HCT116 (cell line): ENCODE results near the gene DDTL. TPM values are rescaled to one million over a fixed set of nuclear protein-coding genes. Genes with fewer than 3 reads are reported as not detected.

ENCODE experiments used
- ATAC-seq: fragments of 200-7000 bp; cut with Tn5 transposase; 2 replicates; pipeline ENCODE4 v1.9.1; 2020; ENCODE audit warnings: mild to moderate bottlenecking, moderate library complexity
- BruUV-seq: library from RNA; stranded (reverse); fragments of 400-500 nt; replicated peaks from 2 replicates; lab custom pipeline; 2021; lab: Mats Ljungman, UMichigan
- CTCF ChIA-PET: fragments of 300-600 bp; sonication (Branson Sonifier 250); formaldehyde crosslinking; loops from one replicate; lab custom pipeline; 2021; ENCODE audit warnings: antibody characterized with exemption; lab: Charles Lee
- POLR2A ChIA-PET: fragments of 300-600, 350-600 bp; sonication (Branson Sonifier 250); formaldehyde crosslinking; loops from one replicate; lab custom pipeline; 2021; ENCODE audit warnings: antibody characterized with exemption; lab: Charles Lee
- RAD21 ChIA-PET, 2 experiments: fragments of 300-600 bp; sonication (Branson Sonifier 250); formaldehyde crosslinking; loops; one replicate each; lab custom pipeline; 2023; ENCODE audit warnings: low total read pairs in 2 of 2; ENCODE audit not compliant: uncharacterized antibody in 2 of 2, unreplicated experiment in 2 of 2, low non-redundant PET in 1 of 2; lab: Charles Lee
- DNase-seq: peaks from one replicate; pipeline ENCODE4 v3.0.0-alpha.2; 2010; ENCODE audit warnings: low read depth, low spot score
- H2AFZ ChIP-seq: fragments of 200-600 bp; shearing (Covaris generic), sonication (generic); 2 replicates; pipeline ENCODE4 v1.6.1; 2017; ENCODE audit warnings: low read depth, mixed run types, mixed read lengths, antibody characterized with exemption, low read length; ENCODE audit not compliant: poor library complexity, severe bottlenecking
- H3K27ac ChIP-seq: 2 replicates; pipeline ENCODE4 v1.5.1; 2012; ENCODE audit warnings: low read depth, low read length
- H3K27me3 ChIP-seq: fragments of 200-600 bp; sonication (generic); 2 replicates; pipeline ENCODE4 v1.6.1; 2016; ENCODE audit warnings: mixed run types, low read length, mixed read lengths; ENCODE audit not compliant: insufficient read depth
- H3K36me3 ChIP-seq, 2 experiments: fragments of 200-500 bp in 1 of 2; fragments of 200-600 bp in 1 of 2; sonication (Bioruptor generic) in 1 of 2; sonication (generic) in 1 of 2; 2 replicates each; pipeline versions ENCODE4 v1.5.1 to v1.6.1; 2014 to 2016; ENCODE audit warnings: low read length in 2 of 2, inconsistent platforms in 1 of 2, mixed read lengths in 1 of 2, mixed run types in 1 of 2; ENCODE audit not compliant: insufficient read depth in 2 of 2, control insufficient read depth in 1 of 2
- H3K4me1 ChIP-seq, 2 experiments: fragments of 200-600 bp in 1 of 2; sonication (generic) in 1 of 2; 2 replicates each; pipeline versions ENCODE4 v1.5.1 to v1.6.1; 2012 to 2017; ENCODE audit warnings: low read length in 2 of 2, inconsistent platforms in 1 of 2, mild to moderate bottlenecking in 1 of 2, mixed read lengths in 1 of 2, mixed run types in 1 of 2, moderate library complexity in 1 of 2; ENCODE audit not compliant: insufficient read depth in 2 of 2, control insufficient read depth in 1 of 2
- H3K4me2 ChIP-seq: fragments of 200-600 bp; sonication (generic); 2 replicates; pipeline ENCODE4 v1.6.1; 2017; ENCODE audit warnings: mixed run types, low read length, mixed read lengths
- H3K4me3 ChIP-seq, 2 experiments: fragments of 200-600 bp in 1 of 2; sonication (generic) in 1 of 2; replicated peaks in 1 of 2; 2 replicates each; pipeline ENCODE4 v1.5.1; 2011 to 2016; ENCODE audit warnings: low read length in 2 of 2, control low read depth in 1 of 2, low read depth in 1 of 2, mild to moderate bottlenecking in 1 of 2, mixed read lengths in 1 of 2, mixed run types in 1 of 2
- H3K79me2 ChIP-seq: fragments of 200-600 bp; sonication (generic); 2 replicates; pipeline ENCODE4 v1.6.1; 2017; ENCODE audit warnings: mild to moderate bottlenecking, mixed run types, low read length, moderate library complexity, mixed read lengths; ENCODE audit not compliant: insufficient read depth
- H3K9ac ChIP-seq: fragments of 200-600 bp; sonication (generic); 2 replicates; pipeline ENCODE4 v1.6.1; 2016; ENCODE audit warnings: low read length, mixed read lengths
- H3K9me2 ChIP-seq: fragments of 200-600 bp; sonication (generic), shearing (Covaris generic); 2 replicates; pipeline ENCODE4 v1.6.1; 2017; ENCODE audit warnings: mixed run types, mild to moderate bottlenecking, moderate library complexity; ENCODE audit not compliant: insufficient read depth
- H3K9me3 ChIP-seq, 2 experiments: fragments of 200-500 bp in 1 of 2; fragments of 200-600 bp in 1 of 2; sonication (Bioruptor generic) in 1 of 2; sonication (generic) in 1 of 2; 2 replicates each; pipeline ENCODE4 v1.6.1; 2014 to 2017; ENCODE audit warnings: low read length in 2 of 2, mixed read lengths in 2 of 2, inconsistent platforms in 1 of 2, low read depth in 1 of 2, mild to moderate bottlenecking in 1 of 2, mixed run types in 1 of 2, moderate library complexity in 1 of 2; ENCODE audit not compliant: control insufficient read depth in 1 of 2, insufficient read depth in 1 of 2
- H4K20me1 ChIP-seq: fragments of 200-600 bp; sonication (generic), shearing (Covaris generic); 2 replicates; pipeline ENCODE4 v1.6.1; 2017; ENCODE audit warnings: mixed run types, mild to moderate bottlenecking, moderate library complexity; ENCODE audit not compliant: insufficient read depth
- ATF3 ChIP-seq: IDR thresholded peaks from 2 replicates; pipeline ENCODE4 v1.6.1; 2012
- CBX3 ChIP-seq: IDR thresholded peaks from 2 replicates; pipeline ENCODE4 v1.6.1; 2012; ENCODE audit warnings: low read depth
- CEBPB ChIP-seq: IDR thresholded peaks from 2 replicates; pipeline ENCODE4 v1.6.1; 2012; ENCODE audit warnings: low read depth
- EGR1 ChIP-seq: IDR thresholded peaks from 2 replicates; pipeline ENCODE4 v1.6.1; 2012; ENCODE audit warnings: low read depth
- EZH2 ChIP-seq: fragments of 200-600 bp; sonication (generic); IDR thresholded peaks from 2 replicates; pipeline ENCODE4 v1.6.1; 2017; ENCODE audit warnings: antibody characterized with exemption, mixed run types
- JUND ChIP-seq: IDR thresholded peaks from 2 replicates; pipeline ENCODE4 v1.6.1; 2012
- MAX ChIP-seq: IDR thresholded peaks from 2 replicates; pipeline ENCODE4 v1.6.1; 2012
- POLR2A ChIP-seq: IDR thresholded peaks from 2 replicates; pipeline ENCODE4 v1.7.0; 2011; ENCODE audit warnings: borderline replicate concordance; ENCODE audit not compliant: insufficient read depth, insufficient read length; ENCODE audit errors: extremely low read depth
- POLR2AphosphoS5 ChIP-seq: IDR thresholded peaks from 2 replicates; pipeline ENCODE4 v1.6.1; 2011; ENCODE audit warnings: mild to moderate bottlenecking, low read depth, low read length, moderate library complexity
- RAD21 ChIP-seq: IDR thresholded peaks from 2 replicates; pipeline ENCODE4 v1.6.1; 2012; ENCODE audit warnings: low read depth, mild to moderate bottlenecking
- REST ChIP-seq: IDR thresholded peaks from 2 replicates; pipeline ENCODE4 v1.6.1; 2012; ENCODE audit warnings: low read depth
- SIN3A ChIP-seq: IDR thresholded peaks from 2 replicates; pipeline ENCODE4 v1.6.1; 2012; ENCODE audit warnings: low read depth
- SP1 ChIP-seq: IDR thresholded peaks from 2 replicates; pipeline ENCODE4 v1.6.1; 2012; ENCODE audit warnings: low read depth
- TCF7L2 ChIP-seq: IDR thresholded peaks from 2 replicates; pipeline ENCODE4 v1.7.0; 2011; ENCODE audit warnings: borderline replicate concordance, inconsistent platforms; ENCODE audit not compliant: insufficient read depth, insufficient read length; ENCODE audit errors: extremely low read depth
- YY1 ChIP-seq: IDR thresholded peaks from 2 replicates; pipeline ENCODE4 v1.6.1; 2011; ENCODE audit warnings: low read length, low read depth, moderate library complexity, mild to moderate bottlenecking; ENCODE audit not compliant: insufficient replicate concordance; ENCODE audit errors: extremely low read depth
- ZBTB33 ChIP-seq: IDR thresholded peaks from 2 replicates; pipeline ENCODE4 v1.6.1; 2011; ENCODE audit warnings: mild to moderate bottlenecking, low read length, moderate library complexity; ENCODE audit not compliant: insufficient replicate concordance; ENCODE audit errors: extremely low read depth
- ZNF274 ChIP-seq: fragments of 200-500 bp; sonication (Bioruptor generic); IDR thresholded peaks from 2 replicates; pipeline ENCODE4 v1.6.1; 2014; ENCODE audit warnings: mild to moderate bottlenecking, low read depth, low read length, inconsistent platforms
- intact Hi-C: fragments of 100-400 bp; cut with micrococcal nuclease; formaldehyde crosslinking; loops from 2 replicates; pipeline ENCODE4 v1.10.0; 2022
- total RNA-seq: library from RNA; stranded (reverse); gene quantifications from one replicate; pipeline ENCODE4 v1.2.1, GENCODE V29; 2021; ENCODE audit not compliant: unreplicated experiment

Gene DDTL
- total RNA-seq, 1 experiment from 2014 or later, result 3.4 TPM

GRCh38 chr22:24008381-24009226 is 41.9 kb downstream of the DDTL start (continued):
- no peak for TF ChIP-seq MAX
- no peak for TF ChIP-seq JUND

- H3K79me2 ChIP-seq, result peaks cover 30% of the 10 kb centered on the region
- H2AFZ ChIP-seq, result no peak overlapping the region
- no peak for ATAC-seq
- H3K9ac ChIP-seq, result no peak overlapping the region
- 0 out of 2 replicates have a peak, but pooled peaks cover 5% of the 10 kb centered on the region for H4K20me1 ChIP-seq
- BruUV-seq, result no TSS peak
- intact Hi-C loops, result loop anchor here (5.0 to 10.0 kb wide), 2 partner anchors 145 to 762 kb away; no protein-coding TSS in a partner anchor
- no peaks in the 10 kb centered on the region; a peak in 1 of 4 replicates for H3K9me3 ChIP-seq
- TF ChIP-seq POLR2A (no peak), CEBPB (no peak), ATF3 (no peak), CBX3 (no peak), EGR1 (no peak), REST (no peak), POLR2AphosphoS5 (no peak), ZNF274 (no peak), SP1 (no peak), YY1 (no peak), RAD21 (no peak), TCF7L2 (no peak), JUND (no peak), SIN3A (no peak), ZBTB33 (no peak), EZH2 (no peak)
- H3K27ac ChIP-seq, result no peak overlapping the region
- no peak overlapping the region for H3K4me2 ChIP-seq
- H3K4me3 ChIP-seq, result no peak overlapping the region
- no peaks in the 10 kb centered on the region for H3K27me3 ChIP-seq
- H3K36me3 ChIP-seq, result no peaks in the 10 kb centered on the region
- peaks cover 6 to 8% of the 10 kb centered on the region in 2 experiments; a peak in 3 of 4 replicates for H3K4me1 ChIP-seq
- DNase-seq, result no peak
- ChIA-PET CTCF (interaction anchor here (0.9 kb wide), 1 partner anchor 148 kb away, joined by 3 read pairs; no protein-coding TSS in a partner anchor), POLR2A (no interaction called here), RAD21 (no interaction called here)
- no peaks in the 10 kb centered on the region for H3K9me2 ChIP-seq
Measured at GRCh38 chr22:24009227-24010017, 42.7 kb downstream of the DDTL start.
